IMR-90 (cell line): ENCODE data around the gene KRT71. TPM values are rescaled to one million over a fixed set of nuclear protein-coding genes. Genes with fewer than 3 reads are reported as not detected.

Experiments used
- ATAC-seq: fragments of 200-7000 bp; cut with Tn5 transposase; 2 replicates; pipeline ENCODE4 v1.9.1; 2020; ENCODE audit warnings: low read depth, mild to moderate bottlenecking, moderate library complexity
- BruUV-seq: library from RNA; stranded (reverse); fragments of 400-500 nt; replicated peaks from 2 replicates; lab custom pipeline; 2021; lab: Mats Ljungman, UMichigan
- CTCF ChIA-PET: fragments of 300-600 bp; formaldehyde crosslinking; extraction: SDS; loops from one replicate; lab custom pipeline; 2021; ENCODE audit warnings: antibody characterized with exemption; lab: Yijun Ruan, JAX
- POLR2A ChIA-PET: fragments of 300-600 bp; sonication (Branson Sonifier 250); formaldehyde crosslinking; loops from one replicate; lab custom pipeline; 2022; ENCODE audit warnings: antibody characterized with exemption; ENCODE audit not compliant: unreplicated experiment; lab: Charles Lee
- DNase-seq: peaks from one replicate; pipeline ENCODE4 v3.0.0; 2013
- H2AFZ ChIP-seq: replicated peaks from 2 replicates; pipeline ENCODE3; 2013; ENCODE audit warnings: low read length, mild to moderate bottlenecking; ENCODE audit not compliant: poor library complexity
- H2AK5ac ChIP-seq: 2 replicates; pipeline ENCODE4 v1.6.1; 2013; ENCODE audit warnings: low read depth, low read length, inconsistent platforms
- H2AK9ac ChIP-seq: replicated peaks from 2 replicates; pipeline ENCODE3; 2013; ENCODE audit warnings: mild to moderate bottlenecking, low read depth, low read length, moderate library complexity; ENCODE audit not compliant: poor library complexity
- H2BK120ac ChIP-seq: 2 replicates; pipeline ENCODE4 v1.6.1; 2013; ENCODE audit warnings: low read depth, low read length, inconsistent platforms
- H2BK15ac ChIP-seq: 3 replicates; pipeline ENCODE4 v1.6.1; 2013; ENCODE audit warnings: low read depth, low read length, inconsistent platforms
- H2BK20ac ChIP-seq: 2 replicates; pipeline ENCODE4 v1.6.1; 2013; ENCODE audit warnings: low read depth, mild to moderate bottlenecking, inconsistent platforms, low read length, moderate library complexity
- H2BK5ac ChIP-seq: 2 replicates; pipeline ENCODE4 v1.6.1; 2013; ENCODE audit warnings: mild to moderate bottlenecking, low read depth, low read length, inconsistent platforms; ENCODE audit not compliant: poor library complexity, severe bottlenecking
- H3K14ac ChIP-seq: replicated peaks from 2 replicates; pipeline ENCODE4 v1.6.1; 2013; ENCODE audit warnings: low read depth, low read length, inconsistent platforms
- H3K18ac ChIP-seq: 2 replicates; pipeline ENCODE4 v1.6.1; 2013; ENCODE audit warnings: low read depth, low read length, control low read depth
- H3K23ac ChIP-seq: 2 replicates; pipeline ENCODE4 v1.6.1; 2013; ENCODE audit warnings: low read depth, low read length, inconsistent platforms
- H3K27ac ChIP-seq: 2 replicates; pipeline ENCODE4 v1.5.1; 2013; ENCODE audit warnings: mild to moderate bottlenecking, control low read depth, low read length; ENCODE audit not compliant: insufficient read depth
- H3K27me3 ChIP-seq: 2 replicates; pipeline ENCODE4 v1.6.1; 2013; ENCODE audit warnings: low read length; ENCODE audit not compliant: control insufficient read depth, insufficient read depth
- H3K36me3 ChIP-seq: 2 replicates; pipeline ENCODE4 v1.6.1; 2013; ENCODE audit warnings: low read length, mixed read lengths; ENCODE audit not compliant: control insufficient read depth, insufficient read depth
- H3K4ac ChIP-seq: 2 replicates; pipeline ENCODE4 v1.6.1; 2013; ENCODE audit warnings: low read depth, low read length, inconsistent platforms
- H3K4me1 ChIP-seq: 2 replicates; pipeline ENCODE4 v1.6.1; 2013; ENCODE audit warnings: low read length, mixed read lengths; ENCODE audit not compliant: control insufficient read depth, insufficient read depth
- H3K4me2 ChIP-seq: 2 replicates; pipeline ENCODE4 v1.6.1; 2013; ENCODE audit warnings: low read depth, mild to moderate bottlenecking, control low read depth, low read length, moderate library complexity
- H3K4me3 ChIP-seq: 2 replicates; pipeline ENCODE4 v1.5.1; 2013; ENCODE audit warnings: low read depth, mild to moderate bottlenecking, control low read depth, low read length, moderate library complexity; ENCODE audit not compliant: insufficient read depth
- H3K56ac ChIP-seq: 2 replicates; pipeline ENCODE4 v1.6.1; 2013; ENCODE audit warnings: low read length, inconsistent platforms; ENCODE audit not compliant: insufficient read depth; ENCODE audit errors: extremely low read depth
- H3K79me1 ChIP-seq, 2 experiments: 2 replicates each; pipeline ENCODE4 v1.6.1; 2013; ENCODE audit warnings: low read length in 2 of 2, inconsistent platforms in 1 of 2, low read depth in 1 of 2
- H3K9ac ChIP-seq: 2 replicates; pipeline ENCODE4 v1.6.1; 2013; ENCODE audit warnings: low read depth, low read length, control low read depth
- H3K9me1 ChIP-seq: 2 replicates; pipeline ENCODE4 v1.6.1; 2013; ENCODE audit warnings: low read length, inconsistent platforms; ENCODE audit not compliant: insufficient read depth
- H3K9me3 ChIP-seq: 2 replicates; pipeline ENCODE4 v1.6.1; 2013; ENCODE audit warnings: low read length; ENCODE audit not compliant: control insufficient read depth, insufficient read depth
- H4K20me1 ChIP-seq: 2 replicates; pipeline ENCODE4 v1.6.1; 2013; ENCODE audit warnings: low read length, inconsistent platforms; ENCODE audit not compliant: insufficient read depth
- H4K5ac ChIP-seq: 2 replicates; pipeline ENCODE4 v1.6.1; 2013; ENCODE audit warnings: mild to moderate bottlenecking, low read depth, low read length, control low read depth
- H4K8ac ChIP-seq, 2 experiments: 2 replicates each; pipeline ENCODE4 v1.6.1; 2013; ENCODE audit warnings: low read depth in 2 of 2, low read length in 2 of 2, control low read depth in 1 of 2, inconsistent platforms in 1 of 2
- H4K91ac ChIP-seq: 2 replicates; pipeline ENCODE4 v1.6.1; 2013; ENCODE audit warnings: low read depth, low read length, inconsistent platforms; ENCODE audit not compliant: insufficient read depth
- BHLHE40 ChIP-seq: fragments of 150-350 bp; IDR thresholded peaks from 2 replicates; pipeline ENCODE4 v1.6.1; 2016; ENCODE audit warnings: mild to moderate bottlenecking, low read depth, low read length
- CEBPB ChIP-seq: IDR thresholded peaks from 2 replicates; pipeline ENCODE4 v1.6.1; 2012; ENCODE audit warnings: low read depth, low read length, improper control_type of control experiment
- CHD1 ChIP-seq: IDR thresholded peaks from 2 replicates; pipeline ENCODE4 v1.6.1; 2012; ENCODE audit warnings: low read depth, low read length, improper control_type of control experiment
- FOS ChIP-seq: fragments of 150-350 bp; IDR thresholded peaks from 2 replicates; pipeline ENCODE4 v1.6.1; 2016; ENCODE audit warnings: low read depth, low read length
- MAFK ChIP-seq: IDR thresholded peaks from 2 replicates; pipeline ENCODE4 v1.6.1; 2012; ENCODE audit warnings: low read depth, low read length, improper control_type of control experiment
- MAZ ChIP-seq: IDR thresholded peaks from 2 replicates; pipeline ENCODE4 v1.6.1; 2012; ENCODE audit warnings: low read depth, mild to moderate bottlenecking, low read length, improper control_type of control experiment, moderate library complexity, borderline replicate concordance
- MXI1 ChIP-seq: IDR thresholded peaks from 2 replicates; pipeline ENCODE4 v1.6.1; 2012; ENCODE audit warnings: low read depth, mild to moderate bottlenecking, low read length, moderate library complexity, borderline replicate concordance
- NFE2L2 ChIP-seq: fragments of 150-350 bp; IDR thresholded peaks from 2 replicates; pipeline ENCODE4 v1.6.1; 2016; ENCODE audit warnings: low read depth, mild to moderate bottlenecking, low read length
- POLR2A ChIP-seq: IDR thresholded peaks from 2 replicates; pipeline ENCODE4 v1.6.1; 2012; ENCODE audit warnings: mild to moderate bottlenecking, low read depth, low read length
- RAD21 ChIP-seq: IDR thresholded peaks from 2 replicates; pipeline ENCODE4 v1.6.1; 2012; ENCODE audit warnings: low read length, improper control_type of control experiment
- RCOR1 ChIP-seq: IDR thresholded peaks from 2 replicates; pipeline ENCODE4 v1.6.1; 2012; ENCODE audit warnings: mild to moderate bottlenecking, low read length, improper control_type of control experiment; ENCODE audit not compliant: insufficient replicate concordance
- RFX5 ChIP-seq: IDR thresholded peaks from 2 replicates; pipeline ENCODE4 v1.8.0; 2012; ENCODE audit warnings: low read depth, mild to moderate bottlenecking, low read length, moderate library complexity
- SMC3 ChIP-seq: fragments of 150-350 bp; IDR thresholded peaks from 2 replicates; pipeline ENCODE4 v1.6.1; 2016; ENCODE audit warnings: low read depth, mild to moderate bottlenecking, antibody characterized with exemption, low read length, moderate library complexity
- WGBS, 2 experiments: methylation state at CpG; one replicate each; pipeline versions ENCODE4 v1.1.5 to v1.1.7; 2013; ENCODE audit warnings: missing lambda C conversion rate in 2 of 2; ENCODE audit not compliant: insufficient read length in 1 of 2; ENCODE audit errors: extremely low coverage in 2 of 2; 5-methylcytosine and 5-hydroxymethylcytosine counted together
- dilution Hi-C: fragments of 300-500 bp; cut with HindIII; formaldehyde crosslinking; loops from one replicate; pipeline ENCODE4 v1.14.3; 2018; ENCODE audit warnings: low sequenced_read_pairs; ENCODE audit not compliant: unreplicated experiment
- in situ Hi-C: fragments of 300-500 bp; cut with MboI; formaldehyde crosslinking; loops from 3 replicates; pipeline ENCODE4 v1.14.3; 2019; ENCODE audit warnings: low sequenced_read_pairs, inconsistent platforms, mixed read lengths
- intact Hi-C: fragments of 100-400 bp; cut with micrococcal nuclease; formaldehyde crosslinking; loops from 2 replicates; pipeline ENCODE4 v1.10.0; 2022
- polyA plus RNA-seq, 3 experiments: library from polyadenylated mRNA; depleted of rRNA; stranded (reverse); fragments of >200 nt; gene quantifications; 2 replicates each; pipeline ENCODE4 v1.2.3, GENCODE V29; 2012; ENCODE audit warnings: low replicate concordance in 1 of 3
- total RNA-seq: library from RNA; depleted of rRNA; stranded (reverse); fragments of >200 nt; gene quantifications from 2 replicates; pipeline ENCODE4 v1.2.3, GENCODE V29; 2012
- TF ChIP-seq, protein P1 (sequence below): conservative IDR thresholded peaks from 2 replicates; pipeline ENCODE4 v1.5.1; 2012; ENCODE audit warnings: mild to moderate bottlenecking, low read depth, low read length, improper control_type of control experiment
- TF ChIP-seq, protein P2 (sequence below): fragments of 150-350 bp; IDR thresholded peaks from 2 replicates; pipeline ENCODE4 v1.6.1; 2016; ENCODE audit warnings: low read depth, mild to moderate bottlenecking, low read length, moderate library complexity, borderline replicate concordance
- TF ChIP-seq, protein P3 (sequence below): fragments of 150-350 bp; IDR thresholded peaks from 2 replicates; pipeline ENCODE4 v1.6.1; 2017; ENCODE audit warnings: mild to moderate bottlenecking, antibody characterized with exemption, low read length, low read depth

The KRT71 gene
- total and polyA plus RNA-seq, 2 of the 4 experiments (the other 2 are of a cell fraction) = not detected

DNA sequence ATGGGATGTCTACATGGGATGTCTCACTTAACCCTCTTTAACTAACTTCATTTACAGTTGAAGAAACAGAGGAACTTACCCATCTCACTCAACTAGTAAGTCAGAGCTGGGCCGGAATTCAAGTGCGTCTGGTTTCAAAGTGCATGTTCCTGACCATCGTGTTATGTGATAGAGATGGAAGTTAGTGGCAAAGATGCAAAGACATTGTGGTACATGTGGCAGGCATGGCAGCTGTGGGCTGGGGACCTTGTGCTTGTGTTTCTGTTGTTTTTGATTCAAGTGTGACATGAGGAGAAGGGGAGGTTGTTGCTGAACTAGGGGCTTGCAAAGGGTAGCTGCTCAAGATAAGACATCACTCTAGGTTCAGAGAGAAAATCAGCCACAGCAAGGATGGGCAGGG is 23.0 kb upstream of the KRT71 start:
- Histone ChIP-seq H3K9me1 (no peaks in the 10 kb centered on the region), H4K91ac (no peak overlapping the region), H2BK5ac (no peak overlapping the region), H3K23ac (no peak overlapping the region), H2BK120ac (no peak overlapping the region), H3K36me3 (no peaks in the 10 kb centered on the region), H4K20me1 (no peaks in the 10 kb centered on the region), H4K5ac (no peak overlapping the region), H3K14ac (no peak overlapping the region), H3K18ac (no peak overlapping the region), H3K4ac (no peak overlapping the region), H4K8ac (no peak overlapping the region), H3K27ac (no peak overlapping the region), H2AK5ac (no peak overlapping the region), H3K9me3 (no peaks in the 10 kb centered on the region), H2AFZ (no peak overlapping the region), H3K27me3 (peaks cover 52% of the 10 kb centered on the region), H3K79me1 (no peaks in the 10 kb centered on the region), H2BK20ac (no peak overlapping the region), H3K4me2 (no peak overlapping the region), H2AK9ac (no peak overlapping the region), H3K4me1 (no peaks in the 10 kb centered on the region), H3K9ac (no peak overlapping the region), H2BK15ac (no peak overlapping the region), H3K4me3 (no peak overlapping the region), H3K56ac (no peak overlapping the region)
- intact Hi-C loops (no loop called here), in situ Hi-C loops (no loop called here), dilution Hi-C loops (no loop called here)
- BruUV-seq = no TSS peak
- ATAC-seq = no peak
- POLR2A ChIA-PET = no interaction called here
- no CpG with 5 or more reads among the region's 3 CpGs for WGBS, 2 experiments
- DNase-seq = no peak
- TF ChIP-seq POLR2A (no peak), SMC3 (no peak), CEBPB (no peak), RCOR1 (no peak), NFE2L2 (no peak), RFX5 (no peak), MXI1 (no peak), CHD1 (no peak), MAZ (no peak), BHLHE40 (no peak), FOS (no peak), MAFK (no peak), RAD21 (no peak)
- TF ChIP-seq, protein P1, sequence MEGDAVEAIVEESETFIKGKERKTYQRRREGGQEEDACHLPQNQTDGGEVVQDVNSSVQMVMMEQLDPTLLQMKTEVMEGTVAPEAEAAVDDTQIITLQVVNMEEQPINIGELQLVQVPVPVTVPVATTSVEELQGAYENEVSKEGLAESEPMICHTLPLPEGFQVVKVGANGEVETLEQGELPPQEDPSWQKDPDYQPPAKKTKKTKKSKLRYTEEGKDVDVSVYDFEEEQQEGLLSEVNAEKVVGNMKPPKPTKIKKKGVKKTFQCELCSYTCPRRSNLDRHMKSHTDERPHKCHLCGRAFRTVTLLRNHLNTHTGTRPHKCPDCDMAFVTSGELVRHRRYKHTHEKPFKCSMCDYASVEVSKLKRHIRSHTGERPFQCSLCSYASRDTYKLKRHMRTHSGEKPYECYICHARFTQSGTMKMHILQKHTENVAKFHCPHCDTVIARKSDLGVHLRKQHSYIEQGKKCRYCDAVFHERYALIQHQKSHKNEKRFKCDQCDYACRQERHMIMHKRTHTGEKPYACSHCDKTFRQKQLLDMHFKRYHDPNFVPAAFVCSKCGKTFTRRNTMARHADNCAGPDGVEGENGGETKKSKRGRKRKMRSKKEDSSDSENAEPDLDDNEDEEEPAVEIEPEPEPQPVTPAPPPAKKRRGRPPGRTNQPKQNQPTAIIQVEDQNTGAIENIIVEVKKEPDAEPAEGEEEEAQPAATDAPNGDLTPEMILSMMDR = no peak
- TF ChIP-seq, protein P2, sequence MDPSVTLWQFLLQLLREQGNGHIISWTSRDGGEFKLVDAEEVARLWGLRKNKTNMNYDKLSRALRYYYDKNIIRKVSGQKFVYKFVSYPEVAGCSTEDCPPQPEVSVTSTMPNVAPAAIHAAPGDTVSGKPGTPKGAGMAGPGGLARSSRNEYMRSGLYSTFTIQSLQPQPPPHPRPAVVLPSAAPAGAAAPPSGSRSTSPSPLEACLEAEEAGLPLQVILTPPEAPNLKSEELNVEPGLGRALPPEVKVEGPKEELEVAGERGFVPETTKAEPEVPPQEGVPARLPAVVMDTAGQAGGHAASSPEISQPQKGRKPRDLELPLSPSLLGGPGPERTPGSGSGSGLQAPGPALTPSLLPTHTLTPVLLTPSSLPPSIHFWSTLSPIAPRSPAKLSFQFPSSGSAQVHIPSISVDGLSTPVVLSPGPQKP = no peak
- TF ChIP-seq, protein P3, sequence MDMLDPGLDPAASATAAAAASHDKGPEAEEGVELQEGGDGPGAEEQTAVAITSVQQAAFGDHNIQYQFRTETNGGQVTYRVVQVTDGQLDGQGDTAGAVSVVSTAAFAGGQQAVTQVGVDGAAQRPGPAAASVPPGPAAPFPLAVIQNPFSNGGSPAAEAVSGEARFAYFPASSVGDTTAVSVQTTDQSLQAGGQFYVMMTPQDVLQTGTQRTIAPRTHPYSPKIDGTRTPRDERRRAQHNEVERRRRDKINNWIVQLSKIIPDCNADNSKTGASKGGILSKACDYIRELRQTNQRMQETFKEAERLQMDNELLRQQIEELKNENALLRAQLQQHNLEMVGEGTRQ = no peak
- CTCF ChIA-PET = no interaction called here
